NT2/D1 (cell line): ENCODE data around the gene FBXO48.

ENCODE experiments used
- SUZ12 ChIP-seq: IDR thresholded peaks from 2 replicates; pipeline ENCODE4 v1.6.1; 2011; ENCODE audit not compliant: insufficient read length, insufficient read depth; ENCODE audit errors: extremely low read depth
- YY1 ChIP-seq: IDR thresholded peaks from 2 replicates; pipeline ENCODE4 v1.6.1; 2011; ENCODE audit not compliant: insufficient read length, insufficient read depth
- ZNF274 ChIP-seq: IDR thresholded peaks from 2 replicates; pipeline ENCODE4 v1.6.1; 2011; ENCODE audit warnings: mild to moderate bottlenecking, low read depth, low read length

GRCh38 chr2:68475576-68475975 is 8.5 kb upstream of the FBXO48 start:
- no peak for TF ChIP-seq YY1
- no peak for TF ChIP-seq ZNF274
- TF ChIP-seq SUZ12, result no peak
